ENCODE measurements around the gene ME3.

Gene ME3

GRCh38 chr11:86464509-86465221 is 207.8 kb downstream of the ME3 start:
- Histone ChIP-seq H3K36me3 (replicated peaks; ENCODE audit: insufficient read depth, low read length) (no peaks in the 10 kb centered on the region), H3K27me3 (replicated peaks; ENCODE audit: insufficient read depth, low read length) (no peaks in the 10 kb centered on the region), H3F3A (ENCODE audit: insufficient read depth, low read length) (no peaks in the 10 kb centered on the region), H3K4me1 (ENCODE audit: low read length) (no peaks in the 10 kb centered on the region), H3K9me2 (replicated peaks; ENCODE audit: insufficient read depth, low read length) (no peaks in the 10 kb centered on the region), H4K20me1 (ENCODE audit: insufficient read depth, low read length) (no peaks in the 10 kb centered on the region), H3K79me2 (ENCODE audit: low read length) (no peaks in the 10 kb centered on the region), H3K9me3 (replicated peaks; ENCODE audit: insufficient read depth, low read length) (no peaks in the 10 kb centered on the region), H2AFZ (ENCODE audit: low read length) (no peak overlapping the region), H3K4me2 (ENCODE audit: low read depth, low read length) (no peak overlapping the region), H3K27ac (ENCODE audit: low read length) (no peak overlapping the region), H3K9ac (ENCODE audit: low read length) (no peak overlapping the region), H3K4me3 (ENCODE audit: low read length) (no peak overlapping the region)
- no peak for DNase-seq
- TF ChIP-seq, protein P1, sequence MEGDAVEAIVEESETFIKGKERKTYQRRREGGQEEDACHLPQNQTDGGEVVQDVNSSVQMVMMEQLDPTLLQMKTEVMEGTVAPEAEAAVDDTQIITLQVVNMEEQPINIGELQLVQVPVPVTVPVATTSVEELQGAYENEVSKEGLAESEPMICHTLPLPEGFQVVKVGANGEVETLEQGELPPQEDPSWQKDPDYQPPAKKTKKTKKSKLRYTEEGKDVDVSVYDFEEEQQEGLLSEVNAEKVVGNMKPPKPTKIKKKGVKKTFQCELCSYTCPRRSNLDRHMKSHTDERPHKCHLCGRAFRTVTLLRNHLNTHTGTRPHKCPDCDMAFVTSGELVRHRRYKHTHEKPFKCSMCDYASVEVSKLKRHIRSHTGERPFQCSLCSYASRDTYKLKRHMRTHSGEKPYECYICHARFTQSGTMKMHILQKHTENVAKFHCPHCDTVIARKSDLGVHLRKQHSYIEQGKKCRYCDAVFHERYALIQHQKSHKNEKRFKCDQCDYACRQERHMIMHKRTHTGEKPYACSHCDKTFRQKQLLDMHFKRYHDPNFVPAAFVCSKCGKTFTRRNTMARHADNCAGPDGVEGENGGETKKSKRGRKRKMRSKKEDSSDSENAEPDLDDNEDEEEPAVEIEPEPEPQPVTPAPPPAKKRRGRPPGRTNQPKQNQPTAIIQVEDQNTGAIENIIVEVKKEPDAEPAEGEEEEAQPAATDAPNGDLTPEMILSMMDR (IDR thresholded peaks at IDR 0.05; ENCODE audit: low read length): no peak
- no peak for TF ChIP-seq EZH2phosphoT487 (IDR thresholded peaks at IDR 0.05; ENCODE audit: low read length)
- no peak for TF ChIP-seq EZH2 (optimal IDR thresholded peaks at IDR 0.05; ENCODE audit: low read depth, low read length)

GRCh38 chr11:86463955-86464354 is 208.5 kb downstream of the ME3 start:
- H3K79me2 ChIP-seq (ENCODE audit: low read length): no peaks in the 10 kb centered on the region
- no peak for DNase-seq

DNA sequence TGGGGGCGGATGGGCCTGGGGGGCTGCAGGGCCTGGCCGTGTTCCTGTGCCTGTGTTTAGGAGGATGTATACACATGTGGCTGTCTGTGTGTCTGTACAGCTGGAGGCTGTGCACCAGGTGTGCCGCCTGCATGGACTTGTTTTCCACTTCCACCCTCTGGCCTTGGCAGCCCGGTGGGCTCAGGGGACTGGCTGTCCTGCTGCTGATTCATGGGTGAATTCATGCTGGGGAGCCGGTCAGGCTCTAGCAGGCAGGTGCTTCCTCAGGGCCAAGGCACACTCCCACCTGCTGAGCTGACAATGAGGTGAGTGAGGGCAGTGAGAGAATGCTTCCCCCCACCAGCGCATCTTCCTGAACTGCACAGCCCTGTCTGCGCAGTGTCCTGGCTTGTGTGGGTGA is 209.3 kb downstream of the ME3 start:
- TF ChIP-seq, protein P1 (IDR thresholded peaks at IDR 0.05; ENCODE audit: low read length): no peak
- TF ChIP-seq EZH2 (optimal IDR thresholded peaks at IDR 0.05; ENCODE audit: low read depth, low read length) (no peak), EZH2phosphoT487 (IDR thresholded peaks at IDR 0.05; ENCODE audit: low read length) (no peak)
- no peaks in the 10 kb centered on the region for H3K9me2 ChIP-seq (replicated peaks; ENCODE audit: insufficient read depth, low read length)

More at GRCh38 chr11:86463955-86464354, 208.5 kb downstream of the ME3 start:
- Histone ChIP-seq H3F3A (ENCODE audit: insufficient read depth, low read length) (no peaks in the 10 kb centered on the region), H3K4me3 (ENCODE audit: low read length) (no peak overlapping the region), H3K27me3 (replicated peaks; ENCODE audit: insufficient read depth, low read length) (no peaks in the 10 kb centered on the region), H3K27ac (ENCODE audit: low read length) (no peak overlapping the region), H3K9ac (ENCODE audit: low read length) (no peak overlapping the region), H4K20me1 (ENCODE audit: insufficient read depth, low read length) (no peaks in the 10 kb centered on the region), H3K36me3 (replicated peaks; ENCODE audit: insufficient read depth, low read length) (no peaks in the 10 kb centered on the region), H3K9me2 (replicated peaks; ENCODE audit: insufficient read depth, low read length) (no peaks in the 10 kb centered on the region), H3K9me3 (replicated peaks; ENCODE audit: insufficient read depth, low read length) (no peaks in the 10 kb centered on the region), H3K4me1 (ENCODE audit: low read length) (no peaks in the 10 kb centered on the region), H2AFZ (ENCODE audit: low read length) (no peak overlapping the region), H3K4me2 (ENCODE audit: low read depth, low read length) (no peak overlapping the region)
- TF ChIP-seq EZH2phosphoT487 (IDR thresholded peaks at IDR 0.05; ENCODE audit: low read length) (no peak), EZH2 (optimal IDR thresholded peaks at IDR 0.05; ENCODE audit: low read depth, low read length) (no peak)
- TF ChIP-seq, protein P1 (IDR thresholded peaks at IDR 0.05; ENCODE audit: low read length): no peak

More for the DNA sequence above, 209.3 kb downstream of the ME3 start:
- Histone ChIP-seq H3K9ac (ENCODE audit: low read length) (no peak overlapping the region), H3K9me3 (replicated peaks; ENCODE audit: insufficient read depth, low read length) (no peaks in the 10 kb centered on the region), H3K4me3 (ENCODE audit: low read length) (no peak overlapping the region), H2AFZ (ENCODE audit: low read length) (no peak overlapping the region), H3K27me3 (replicated peaks; ENCODE audit: insufficient read depth, low read length) (no peaks in the 10 kb centered on the region), H3K4me1 (ENCODE audit: low read length) (no peaks in the 10 kb centered on the region), H3K79me2 (ENCODE audit: low read length) (no peaks in the 10 kb centered on the region), H4K20me1 (ENCODE audit: insufficient read depth, low read length) (no peaks in the 10 kb centered on the region), H3K36me3 (replicated peaks; ENCODE audit: insufficient read depth, low read length) (no peaks in the 10 kb centered on the region), H3F3A (ENCODE audit: insufficient read depth, low read length) (no peaks in the 10 kb centered on the region), H3K4me2 (ENCODE audit: low read depth, low read length) (no peak overlapping the region), H3K27ac (ENCODE audit: low read length) (no peak overlapping the region)
- DNase-seq: no peak

Data from MM.1S (cell line).